Gastroesophageal sphincter (tissue), 3 donors: ENCODE results near the gene CAMKMT.

Experiments used
- POLR2A ChIP-seq, 2 donors: fragments of 450-650 bp; IDR thresholded peaks; one replicate each; pipeline ENCODE4 v1.6.1; 2017; ENCODE audit warnings: antibody characterized with exemption in 2 of 2, mild to moderate bottlenecking in 2 of 2, moderate library complexity in 1 of 2
- POLR2AphosphoS5 ChIP-seq: sonication (generic); formaldehyde crosslinking; IDR thresholded peaks from one replicate; pipeline ENCODE4 v1.6.1; 2017; ENCODE audit warnings: antibody characterized with exemption
- TF ChIP-seq, protein P1 (sequence below), 4 experiments: fragments of 200-600 bp in 2 of 4; fragments of 450-650 bp in 2 of 4; sonication (generic) in 1 of 4; IDR thresholded peaks; one replicate each; pipeline ENCODE4 v1.5.1; 2017 to 2019; ENCODE audit warnings: antibody characterized with exemption in 4 of 4, mild to moderate bottlenecking in 2 of 4, moderate library complexity in 2 of 4

DNA sequence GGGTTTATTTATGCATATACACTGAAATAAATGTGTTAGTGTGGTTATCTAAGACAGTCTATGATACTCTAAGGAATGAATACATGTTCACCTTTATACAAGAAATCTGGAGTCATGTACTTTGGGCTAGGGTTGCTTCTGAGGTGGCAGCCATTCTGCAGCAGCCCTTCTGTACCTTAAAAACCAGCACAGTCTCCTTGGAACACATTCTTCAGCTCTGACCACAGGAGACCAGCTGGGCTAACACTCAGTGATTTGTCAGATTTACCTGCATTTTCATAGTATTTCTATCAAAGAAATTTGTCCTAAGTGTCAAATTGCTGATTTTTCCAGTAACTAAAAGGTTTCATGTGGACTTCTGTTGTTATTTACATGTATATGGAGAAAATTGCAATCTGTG, 167.7 kb downstream of the CAMKMT start:
- TF ChIP-seq, protein P1, sequence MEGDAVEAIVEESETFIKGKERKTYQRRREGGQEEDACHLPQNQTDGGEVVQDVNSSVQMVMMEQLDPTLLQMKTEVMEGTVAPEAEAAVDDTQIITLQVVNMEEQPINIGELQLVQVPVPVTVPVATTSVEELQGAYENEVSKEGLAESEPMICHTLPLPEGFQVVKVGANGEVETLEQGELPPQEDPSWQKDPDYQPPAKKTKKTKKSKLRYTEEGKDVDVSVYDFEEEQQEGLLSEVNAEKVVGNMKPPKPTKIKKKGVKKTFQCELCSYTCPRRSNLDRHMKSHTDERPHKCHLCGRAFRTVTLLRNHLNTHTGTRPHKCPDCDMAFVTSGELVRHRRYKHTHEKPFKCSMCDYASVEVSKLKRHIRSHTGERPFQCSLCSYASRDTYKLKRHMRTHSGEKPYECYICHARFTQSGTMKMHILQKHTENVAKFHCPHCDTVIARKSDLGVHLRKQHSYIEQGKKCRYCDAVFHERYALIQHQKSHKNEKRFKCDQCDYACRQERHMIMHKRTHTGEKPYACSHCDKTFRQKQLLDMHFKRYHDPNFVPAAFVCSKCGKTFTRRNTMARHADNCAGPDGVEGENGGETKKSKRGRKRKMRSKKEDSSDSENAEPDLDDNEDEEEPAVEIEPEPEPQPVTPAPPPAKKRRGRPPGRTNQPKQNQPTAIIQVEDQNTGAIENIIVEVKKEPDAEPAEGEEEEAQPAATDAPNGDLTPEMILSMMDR (IDR thresholded peaks at IDR 0.05) = no peak
- no peak for TF ChIP-seq POLR2AphosphoS5
- TF ChIP-seq POLR2A (IDR thresholded peaks at IDR 0.05) = no peak
